Stimulated activated CD4-positive, alpha-beta T cell treated with anti-CD3 and anti-CD28 coated beads, Interleukin-4, amount 100 ng/mL, for 24 hours (primary cell): ENCODE measurements around the gene TRIP6.
A peak's percentile ranks its signal among the peaks of the same experiment; 100 is the strongest.
"Not testable (repeated sequence)": the region's sequence is repeated elsewhere in the genome, so short reads cannot be mapped to it uniquely, and the experiment has no call there.

Experiments used
- DNase-seq: peaks from one replicate; pipeline ENCODE4 v3.0.0-alpha.2; 2020

Gene TRIP6

DNA sequence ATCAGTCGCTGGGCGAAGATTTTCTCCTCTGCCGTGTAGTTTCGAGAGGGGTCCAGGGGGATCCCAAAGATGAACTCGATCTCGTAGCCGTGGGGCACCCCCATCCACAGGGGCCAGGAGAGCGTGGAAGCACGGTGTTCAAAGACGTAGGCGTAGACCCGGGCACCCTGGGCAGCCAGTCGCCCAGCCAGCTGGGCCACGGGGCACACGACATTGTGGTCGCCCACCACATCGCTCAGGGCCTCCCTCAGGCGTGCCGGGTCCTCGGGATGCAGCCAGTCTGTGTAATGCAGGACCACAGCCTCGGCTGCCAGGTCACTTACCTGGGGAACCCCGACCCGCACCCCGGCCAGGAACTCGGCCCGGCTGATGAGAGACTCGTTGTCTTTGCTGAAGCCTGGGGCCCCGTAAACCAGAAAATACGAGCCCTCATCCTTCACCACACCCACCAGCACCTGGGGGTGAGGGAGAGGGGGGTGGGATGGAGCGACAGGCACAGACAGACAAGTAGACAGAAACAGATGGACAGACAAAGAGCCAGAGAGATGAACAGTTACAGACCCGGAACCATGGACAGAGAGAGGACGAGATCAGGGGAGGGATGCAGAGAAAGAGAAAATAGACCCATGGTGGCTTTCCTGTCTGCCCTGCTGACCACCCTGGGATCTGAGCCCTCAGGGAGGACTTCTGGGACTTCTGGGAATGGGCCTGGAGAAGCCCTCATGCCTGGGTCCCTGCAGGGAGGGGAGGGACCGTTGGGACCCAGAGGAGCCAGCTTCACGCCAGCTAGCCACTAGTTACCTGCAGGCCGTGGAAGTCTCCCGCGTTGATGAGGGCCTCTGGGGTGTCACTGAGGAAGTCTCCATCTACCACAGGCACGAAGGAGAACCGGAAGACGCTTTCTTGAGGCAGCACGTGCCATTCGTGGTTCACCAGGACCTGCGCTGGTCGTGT, 25.5 kb downstream of the TRIP6 start:
- no peak for DNase-seq

GRCh38 chr7:100893318-100893895, 26.2 kb downstream of the TRIP6 start:
- DNase-seq = no peak

DNA sequence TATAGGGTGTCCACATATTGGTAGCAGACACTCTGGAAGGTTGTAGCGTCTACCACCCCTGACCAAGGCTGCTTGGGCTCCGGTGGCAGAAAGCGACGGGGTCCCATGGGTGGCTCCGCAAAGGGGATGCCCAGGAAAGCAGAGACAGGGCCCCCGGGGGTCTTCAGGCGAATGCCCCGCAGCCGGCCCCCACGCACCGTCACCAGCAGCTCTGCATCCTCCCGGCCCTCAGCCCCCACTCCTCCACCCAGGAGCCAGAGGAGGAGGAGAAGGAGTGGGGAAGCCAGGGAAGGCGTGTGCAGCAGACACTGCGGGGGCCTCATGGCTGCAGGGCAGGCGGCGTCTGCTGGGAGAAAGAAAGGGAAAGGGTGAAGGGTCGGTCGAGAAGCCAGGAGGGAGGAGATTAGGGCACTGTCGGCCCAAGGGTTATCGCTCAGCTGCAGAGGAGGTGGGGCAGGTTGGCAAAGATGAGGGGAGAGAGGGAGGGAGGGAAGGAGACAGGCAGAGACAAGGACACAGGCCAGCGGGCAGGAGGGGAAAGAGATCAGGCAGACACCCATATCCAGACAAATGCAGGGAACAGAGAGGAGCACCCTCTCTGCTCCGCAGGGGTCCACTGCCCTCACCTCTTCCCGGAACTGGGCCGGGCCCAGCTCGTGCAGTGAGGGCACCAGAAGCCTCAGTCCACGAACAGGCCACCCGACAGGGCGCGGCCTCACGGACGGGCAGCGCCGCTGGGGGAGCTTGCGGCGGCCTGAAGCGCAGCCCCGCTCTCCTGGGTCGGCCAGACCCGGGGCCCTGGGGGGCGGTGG, 26.9 kb downstream of the TRIP6 start:
- DNase-seq = no peak

DNA sequence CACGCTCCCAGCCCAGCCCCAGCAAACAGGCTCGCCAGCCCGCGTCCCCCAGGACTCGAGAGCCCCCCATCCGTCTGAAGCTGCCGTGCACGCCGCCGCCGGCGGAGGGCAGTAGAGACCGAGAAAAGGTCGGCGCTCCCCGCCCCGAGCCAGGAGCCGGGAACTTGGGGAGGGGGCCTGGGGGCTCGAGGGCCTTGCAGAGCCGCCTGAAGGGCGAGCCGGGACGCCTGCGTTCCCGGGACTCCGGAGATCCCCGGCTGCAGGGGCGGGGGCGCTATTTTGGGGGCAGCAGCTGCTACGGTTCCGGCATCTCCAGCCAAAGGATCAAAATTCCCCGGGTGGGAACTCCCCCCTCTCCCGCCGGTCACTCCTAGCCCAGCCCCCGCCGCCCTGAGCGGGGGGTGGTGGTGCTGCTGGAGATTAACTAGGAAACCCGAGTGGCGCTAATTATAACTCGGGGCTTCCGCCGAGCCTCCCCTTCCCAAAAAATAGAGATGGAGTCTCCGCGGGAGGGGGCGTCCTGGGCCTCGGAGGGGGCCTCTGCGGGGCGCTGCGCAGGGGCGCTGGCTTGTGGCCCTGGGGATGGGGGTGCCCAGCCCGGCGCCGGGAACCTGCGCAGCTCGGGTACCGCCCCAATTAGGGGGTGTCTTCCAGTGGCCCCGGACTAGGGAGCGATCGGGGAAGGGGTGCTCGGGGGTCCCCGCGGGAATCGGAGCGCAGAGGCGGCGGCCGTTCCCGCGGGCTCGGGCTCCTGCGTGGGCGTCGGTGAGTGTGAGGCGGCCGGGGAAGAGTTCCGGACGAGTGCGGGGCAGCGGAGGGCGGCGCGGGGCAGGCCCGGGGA, 27.9 kb downstream of the TRIP6 start:
- peak; percentile 55 for DNase-seq

GRCh38 chr7:100895701-100895955, 28.4 kb downstream of the TRIP6 start, which contains the start of gene ACHE:
TSS of gene ACHE (minus strand) at chr7:100895888. CDS start at chr7:100894232, 1,656 bp downstream.
- DNase-seq = no peak

- no peak for DNase-seq
Measured at GRCh38 chr7:100895956-100896731, 29.0 kb downstream of the TRIP6 start.

DNA sequence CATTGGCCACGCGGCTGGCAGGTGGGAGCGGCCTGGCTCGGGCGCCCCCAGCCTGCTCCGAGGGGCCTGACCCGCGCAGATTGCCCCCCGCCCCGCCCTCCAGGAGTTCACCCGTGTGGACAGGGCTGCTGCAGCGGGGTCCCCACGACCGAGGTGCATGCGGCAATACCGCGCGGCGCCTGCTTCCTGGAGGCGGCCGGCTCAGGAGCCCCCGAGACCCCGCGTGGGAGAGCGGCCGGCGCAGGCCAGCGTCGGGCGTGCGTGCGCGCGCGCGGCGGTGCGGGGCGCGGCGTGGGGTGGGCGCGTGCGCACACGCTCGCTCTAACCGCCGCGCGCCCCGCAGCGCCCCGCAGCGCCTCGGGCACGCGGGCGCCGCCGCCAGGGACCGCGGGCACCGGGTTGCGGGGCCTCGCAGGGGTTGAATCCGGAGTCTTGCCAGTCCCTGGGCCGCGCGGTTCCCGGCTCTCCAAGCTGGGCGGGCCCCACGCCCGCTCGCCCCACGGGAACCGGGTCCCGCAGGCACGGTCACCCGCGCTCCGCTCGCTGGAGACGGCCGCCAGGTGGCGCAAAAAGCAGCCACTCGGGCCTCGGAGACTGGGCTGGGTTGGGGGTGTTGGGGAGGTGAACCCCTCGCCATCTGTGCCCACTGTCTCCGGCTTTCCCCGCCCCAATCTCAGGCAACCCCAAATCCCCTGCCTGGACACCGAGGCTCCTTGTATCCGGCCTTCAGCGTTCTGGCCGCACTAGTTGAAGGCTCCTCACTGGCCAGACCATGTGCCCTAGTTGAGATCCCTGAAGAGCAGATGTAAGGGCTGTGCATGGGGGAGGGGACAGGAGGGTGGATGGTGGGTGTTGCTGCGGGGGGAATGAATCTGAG, 29.8 kb downstream of the TRIP6 start:
- peak; percentile 50 for DNase-seq

DNA sequence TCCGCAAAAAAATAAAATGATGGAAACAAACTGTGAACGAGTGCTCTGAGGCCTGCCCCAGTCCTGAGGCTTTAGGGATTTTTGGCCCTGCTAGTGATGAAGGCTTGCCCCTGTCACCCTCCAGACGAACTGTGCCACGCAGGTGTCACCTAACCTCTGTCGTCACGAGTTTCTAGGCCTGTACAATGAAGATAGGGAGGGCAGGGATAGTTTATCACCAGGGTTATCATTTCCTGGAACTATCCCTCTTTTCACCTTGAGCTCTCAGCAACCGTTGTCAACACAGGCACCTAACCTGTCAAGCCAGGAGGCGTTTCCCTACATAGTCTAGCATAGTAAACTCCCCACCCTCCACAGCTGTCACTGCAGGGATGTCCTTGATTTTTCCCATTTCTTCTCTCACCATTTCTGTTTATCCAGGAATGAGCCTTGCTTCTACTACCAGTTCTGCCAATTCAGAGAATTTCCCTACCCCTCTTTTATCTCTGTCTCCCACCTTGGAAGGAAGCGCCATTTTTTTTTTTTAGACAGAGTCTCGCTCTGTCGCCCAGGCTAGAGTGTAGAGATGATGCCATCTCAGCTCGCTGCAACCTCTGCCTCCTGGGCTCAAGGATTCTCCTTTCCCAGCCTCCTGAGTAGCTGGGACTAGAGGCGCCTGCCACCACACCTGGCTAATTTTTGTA, 30.7 kb downstream of the TRIP6 start:
- no peak for DNase-seq

- DNase-seq = no peak
Measured at GRCh38 chr7:100899432-100899831, 32.2 kb downstream of the TRIP6 start.

DNA sequence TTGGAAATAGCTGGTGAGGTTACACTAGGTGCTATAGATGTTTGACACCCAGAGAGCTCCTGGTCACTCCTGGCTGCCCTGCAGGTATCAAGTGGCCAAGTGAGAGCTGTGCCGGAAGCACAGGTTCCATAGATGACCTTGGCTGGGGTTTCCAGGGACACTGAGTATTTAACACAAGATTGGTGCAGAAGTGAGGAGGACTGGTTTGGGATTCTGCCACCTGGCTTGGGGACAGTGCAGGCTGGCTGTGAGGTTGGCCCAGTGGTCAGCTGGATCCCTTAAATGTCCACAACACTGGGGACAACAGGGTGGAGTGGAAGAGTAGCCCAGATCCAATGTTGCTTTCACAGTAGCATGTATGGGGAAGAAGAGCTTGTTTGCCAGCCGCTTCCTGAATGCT, 33.8 kb downstream of the TRIP6 start:
- no peak for DNase-seq

DNA sequence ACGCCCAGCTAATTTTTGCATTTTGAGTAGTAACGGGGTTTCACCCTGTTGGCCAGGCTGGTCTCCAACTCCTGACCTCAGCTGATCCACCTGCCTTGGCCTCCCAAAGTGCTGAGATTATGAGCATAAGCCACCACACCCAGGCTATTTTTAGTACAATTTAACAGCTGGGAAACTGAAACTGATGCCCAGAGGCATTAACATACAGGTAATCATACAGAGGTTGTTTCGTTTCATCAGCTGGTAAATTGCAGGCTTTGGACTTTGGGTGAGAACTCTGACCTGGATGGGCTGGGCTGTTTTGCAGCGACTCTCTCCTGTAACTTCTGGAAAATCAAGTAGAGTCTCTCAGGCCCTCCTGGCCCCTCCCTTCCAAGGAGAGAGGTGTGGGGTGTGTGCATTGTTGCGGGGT, 34.7 kb downstream of the TRIP6 start:
- no peak for DNase-seq

GRCh38 chr7:100902638-100903037, 35.5 kb downstream of the TRIP6 start:
- no peak for DNase-seq

DNA sequence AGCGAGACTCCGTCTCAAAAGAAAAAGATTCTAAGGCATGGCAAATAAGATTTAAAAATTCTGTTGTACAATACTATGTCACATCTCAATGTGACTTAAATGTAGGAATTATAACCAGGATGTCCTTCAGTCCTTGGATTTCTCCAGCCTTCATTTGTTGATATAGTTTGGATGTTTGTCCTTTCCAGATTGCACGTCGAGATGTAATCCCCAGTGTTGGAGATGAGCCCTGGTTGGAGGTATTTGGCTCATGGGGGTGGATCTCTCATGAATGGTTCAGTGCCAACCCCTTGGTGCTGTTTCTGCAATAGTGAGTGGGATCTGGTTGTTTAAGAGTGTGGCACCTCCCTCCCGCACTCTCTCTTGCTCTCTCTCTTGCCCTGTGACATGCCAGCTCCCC, 41.3 kb downstream of the TRIP6 start:
- DNase-seq = no peak

- DNase-seq = not testable (repeated sequence)
Measured at GRCh38 chr7:100910443-100910842, 43.3 kb downstream of the TRIP6 start.

DNA sequence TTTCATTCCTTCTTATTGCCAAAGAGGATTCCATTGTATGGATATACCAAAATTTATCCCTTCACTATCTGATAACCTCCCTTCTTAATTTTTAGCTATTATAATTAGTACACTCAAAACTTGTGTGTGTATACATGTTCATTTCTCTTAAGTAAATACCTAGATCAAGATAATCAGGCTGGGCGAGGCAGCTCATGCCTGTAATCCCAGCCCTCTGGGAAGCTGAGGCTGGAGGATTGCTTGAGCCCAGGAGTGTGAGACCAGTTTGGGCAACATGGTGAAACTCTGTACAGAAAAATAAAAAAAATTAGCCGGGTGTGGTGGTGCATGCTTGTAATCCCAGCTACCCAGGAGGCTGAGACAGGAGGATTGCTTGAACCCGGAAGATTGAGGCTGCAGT, 44.3 kb downstream of the TRIP6 start:
- no peak for DNase-seq

DNA sequence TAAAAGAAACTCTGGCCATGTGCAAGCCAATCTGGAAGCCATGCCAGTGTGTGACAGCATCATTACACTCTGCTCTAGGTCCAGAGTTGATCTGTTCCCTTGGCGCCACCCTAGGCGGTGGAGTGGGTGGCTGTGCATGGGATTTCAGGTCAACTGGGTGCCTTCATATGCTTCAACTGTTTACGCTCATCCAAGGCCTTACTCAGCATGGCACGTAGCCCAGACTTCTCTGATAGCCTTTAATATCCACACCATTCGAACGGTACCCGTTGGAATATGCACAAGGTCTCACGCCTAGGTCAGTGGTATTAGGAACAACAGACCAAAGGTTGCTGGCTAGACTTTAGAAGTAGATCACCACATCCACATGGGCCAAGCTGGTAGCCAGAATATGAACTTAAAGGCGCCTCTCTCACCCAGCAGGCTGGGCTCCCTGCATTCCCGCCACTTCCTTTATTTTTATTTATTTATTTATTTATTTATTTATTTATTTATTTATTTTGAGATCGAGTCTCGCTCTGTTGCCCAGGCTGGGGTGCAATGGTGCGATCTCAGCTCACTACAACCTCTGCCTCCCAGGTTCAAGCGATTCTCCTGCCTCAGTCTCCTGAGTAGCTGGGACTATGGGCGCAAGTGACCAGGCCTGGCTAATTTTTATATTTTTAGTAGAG, 47.2 kb downstream of the TRIP6 start:
- DNase-seq = no peak

GRCh38 chr7:100914879-100915447, 47.8 kb downstream of the TRIP6 start:
- no peak for DNase-seq

- not testable (repeated sequence) for DNase-seq
Measured at GRCh38 chr7:100919335-100919734, 52.1 kb downstream of the TRIP6 start.

DNA sequence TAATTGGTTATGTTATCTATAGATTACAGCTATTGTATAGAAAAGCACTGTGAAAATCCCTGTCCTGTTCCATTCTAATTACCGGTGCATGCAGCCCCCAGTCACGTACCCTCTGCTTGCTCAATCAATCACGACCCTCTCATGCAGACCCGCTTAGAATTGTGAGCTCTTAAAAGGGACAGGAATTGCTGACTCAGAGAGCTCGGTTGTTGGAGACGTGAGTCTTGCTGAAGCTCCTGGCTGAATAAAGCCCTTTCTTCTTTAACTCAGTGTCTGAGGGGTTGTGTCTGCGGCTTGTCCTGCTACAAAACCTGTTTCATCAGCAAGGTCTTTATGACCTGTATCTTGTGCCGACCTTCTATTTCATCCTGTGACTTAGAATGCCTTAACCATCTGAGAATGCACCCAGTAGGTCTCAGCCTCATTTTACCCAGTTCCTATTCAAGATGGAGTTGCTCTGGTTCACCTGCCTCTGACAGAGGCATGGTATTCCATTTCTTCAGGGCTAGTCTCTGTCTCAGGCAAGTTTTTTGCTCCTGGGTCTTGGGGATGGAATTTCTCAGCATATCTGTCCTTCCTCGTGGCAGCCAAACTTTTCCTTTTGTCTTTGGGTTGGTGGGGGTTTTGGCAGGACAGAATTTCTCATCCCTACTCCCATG, 52.7 kb downstream of the TRIP6 start:
- DNase-seq = not testable (repeated sequence)
